Neural crest cell (in vitro differentiated cells): ENCODE measurements around the gene GNG7. TPM values are rescaled to one million over a fixed set of nuclear protein-coding genes. Genes with fewer than 3 reads are reported as not detected.
"Not testable (repeated sequence)": the region's sequence is repeated elsewhere in the genome, so short reads cannot be mapped to it uniquely, and the experiment has no call there.

Source experiments
- DNase-seq: peaks from one replicate; pipeline ENCODE4 v3.0.0; 2021; ENCODE audit warnings: low read depth, mixed read lengths, low spot score
- H3K27ac Mint-ChIP-seq: one replicate; pipeline ENCODE4 v1.8.0; 2021; ENCODE audit warnings: mild to moderate bottlenecking, mixed read lengths; ENCODE audit not compliant: unreplicated experiment
- H3K27me3 Mint-ChIP-seq: 2 replicates; pipeline ENCODE4 v1.8.0; 2021; ENCODE audit warnings: low read depth, mild to moderate bottlenecking, mixed read lengths
- H3K36me3 Mint-ChIP-seq: 2 replicates; pipeline ENCODE4 v1.8.0; 2021; ENCODE audit warnings: low read depth, mild to moderate bottlenecking, mixed read lengths
- H3K4me1 Mint-ChIP-seq: 2 replicates; pipeline ENCODE4 v1.8.0; 2021; ENCODE audit warnings: mixed read lengths
- H3K4me3 Mint-ChIP-seq: one replicate; pipeline ENCODE4 v1.8.0; 2021; ENCODE audit warnings: mild to moderate bottlenecking, mixed read lengths
- H3K9me3 Mint-ChIP-seq: 2 replicates; pipeline ENCODE4 v1.8.0; 2021; ENCODE audit warnings: mixed read lengths
- total RNA-seq: library from RNA; stranded (reverse); gene quantifications from 2 replicates; pipeline ENCODE4 v1.2.1, GENCODE V29; 2021
- TF ChIP-seq, protein P1 (sequence below): fragments of 200-600 bp; sonication (generic); conservative IDR thresholded peaks from 2 replicates; pipeline ENCODE4 v1.5.0; 2021; ENCODE audit warnings: antibody characterized with exemption, mild to moderate bottlenecking

The GNG7 gene
- total RNA-seq, 1 donor from 2014 or later = 13.9 TPM

DNA sequence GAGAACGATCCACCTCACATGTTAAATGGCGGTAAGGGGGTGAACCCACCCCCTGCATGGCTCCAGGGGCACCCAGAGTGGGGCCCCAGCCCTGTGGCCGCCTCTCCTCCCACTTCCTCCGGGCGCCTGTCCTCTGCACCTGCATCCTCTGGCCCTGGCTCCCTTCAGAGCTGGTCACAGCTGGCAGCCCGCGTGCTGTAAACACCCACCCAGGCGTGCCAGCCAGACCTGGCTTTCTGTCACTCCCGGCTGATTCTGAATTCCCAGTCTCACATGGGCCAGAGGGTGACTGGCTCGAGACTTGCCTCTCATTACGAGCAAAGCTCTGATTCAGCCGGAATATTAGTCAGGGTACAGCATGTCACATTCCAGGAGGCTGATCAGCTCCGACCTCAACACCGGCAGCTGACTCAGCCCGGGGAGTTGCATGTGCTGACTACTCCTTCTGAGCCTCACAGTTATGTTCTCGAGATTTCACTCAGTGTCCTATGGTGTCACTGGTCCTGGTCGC, 75.1 kb downstream of the GNG7 start:
- DNase-seq = no peak
- no peaks in the 10 kb centered on the region for H3K36me3 Mint-ChIP-seq
- peaks cover 4% of the 10 kb centered on the region for H3K4me1 Mint-ChIP-seq
- peak overlapping the region; percentile 19 for H3K27ac Mint-ChIP-seq
- TF ChIP-seq, protein P1, sequence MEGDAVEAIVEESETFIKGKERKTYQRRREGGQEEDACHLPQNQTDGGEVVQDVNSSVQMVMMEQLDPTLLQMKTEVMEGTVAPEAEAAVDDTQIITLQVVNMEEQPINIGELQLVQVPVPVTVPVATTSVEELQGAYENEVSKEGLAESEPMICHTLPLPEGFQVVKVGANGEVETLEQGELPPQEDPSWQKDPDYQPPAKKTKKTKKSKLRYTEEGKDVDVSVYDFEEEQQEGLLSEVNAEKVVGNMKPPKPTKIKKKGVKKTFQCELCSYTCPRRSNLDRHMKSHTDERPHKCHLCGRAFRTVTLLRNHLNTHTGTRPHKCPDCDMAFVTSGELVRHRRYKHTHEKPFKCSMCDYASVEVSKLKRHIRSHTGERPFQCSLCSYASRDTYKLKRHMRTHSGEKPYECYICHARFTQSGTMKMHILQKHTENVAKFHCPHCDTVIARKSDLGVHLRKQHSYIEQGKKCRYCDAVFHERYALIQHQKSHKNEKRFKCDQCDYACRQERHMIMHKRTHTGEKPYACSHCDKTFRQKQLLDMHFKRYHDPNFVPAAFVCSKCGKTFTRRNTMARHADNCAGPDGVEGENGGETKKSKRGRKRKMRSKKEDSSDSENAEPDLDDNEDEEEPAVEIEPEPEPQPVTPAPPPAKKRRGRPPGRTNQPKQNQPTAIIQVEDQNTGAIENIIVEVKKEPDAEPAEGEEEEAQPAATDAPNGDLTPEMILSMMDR = no peak
- H3K4me3 Mint-ChIP-seq = no peak overlapping the region
- no peaks in the 10 kb centered on the region for H3K27me3 Mint-ChIP-seq
- no peaks in the 10 kb centered on the region for H3K9me3 Mint-ChIP-seq

DNA sequence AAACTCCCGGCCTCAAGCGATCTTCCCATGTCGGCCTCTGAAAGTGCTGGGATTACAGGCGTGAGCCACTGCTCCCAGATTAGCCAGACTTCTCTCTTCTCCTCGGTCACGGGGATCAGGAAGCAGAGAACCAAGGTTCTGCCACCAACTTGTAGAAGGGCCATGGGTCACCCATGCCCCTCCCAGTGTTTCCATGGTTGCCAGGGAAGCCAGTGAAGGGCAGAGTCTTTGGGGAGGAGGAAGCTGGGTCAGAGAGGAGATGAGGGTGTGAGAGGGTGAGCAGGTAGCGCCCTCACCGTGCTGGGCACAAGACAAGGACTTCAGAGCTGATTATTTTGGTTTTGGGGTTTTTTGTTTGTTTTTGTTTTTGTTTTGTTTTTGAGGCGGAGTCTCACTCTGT, 77.1 kb downstream of the GNG7 start:
- TF ChIP-seq, protein P1 = no peak
- Mint-ChIP-seq H3K36me3 (no peaks in the 10 kb centered on the region), H3K9me3 (no peaks in the 10 kb centered on the region), H3K27me3 (no peaks in the 10 kb centered on the region), H3K4me3 (no peak overlapping the region), H3K27ac (no peak overlapping the region), H3K4me1 (peaks cover 4% of the 10 kb centered on the region)
- no peak for DNase-seq

DNA sequence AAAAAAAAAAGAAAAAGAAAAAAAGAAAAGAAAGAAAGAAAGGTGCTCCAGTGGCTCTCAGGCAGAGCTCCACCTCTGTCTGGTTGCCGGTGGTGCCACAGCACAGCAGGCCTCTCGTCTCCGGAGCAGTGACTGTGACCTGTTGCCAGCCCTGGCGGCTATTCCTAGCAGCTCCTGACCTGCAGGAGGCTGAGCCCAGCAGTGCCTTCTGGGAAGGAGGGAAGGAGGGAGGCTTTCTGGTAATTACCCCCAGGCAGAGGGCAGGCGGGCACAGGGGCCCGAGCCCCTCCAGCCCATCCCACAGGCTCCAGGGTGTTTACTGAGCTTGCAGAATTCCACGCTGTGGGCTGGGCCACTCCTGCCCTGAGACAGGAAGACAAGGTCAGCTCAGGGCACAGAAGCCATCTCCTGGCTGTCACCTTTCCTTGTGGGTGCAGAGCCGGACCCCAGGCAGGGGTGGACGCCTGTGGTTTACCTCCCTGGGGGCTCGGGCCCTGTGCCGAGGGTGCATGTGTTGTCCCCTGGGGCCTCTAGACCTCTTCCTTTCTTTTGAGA, 77.9 kb downstream of the GNG7 start:
- Mint-ChIP-seq H3K27ac (no peak overlapping the region), H3K27me3 (no peaks in the 10 kb centered on the region), H3K9me3 (no peaks in the 10 kb centered on the region), H3K4me1 (peaks cover 4% of the 10 kb centered on the region), H3K36me3 (no peaks in the 10 kb centered on the region), H3K4me3 (no peak overlapping the region)
- TF ChIP-seq, protein P1 = peak; percentile 33
- DNase-seq = no peak

DNA sequence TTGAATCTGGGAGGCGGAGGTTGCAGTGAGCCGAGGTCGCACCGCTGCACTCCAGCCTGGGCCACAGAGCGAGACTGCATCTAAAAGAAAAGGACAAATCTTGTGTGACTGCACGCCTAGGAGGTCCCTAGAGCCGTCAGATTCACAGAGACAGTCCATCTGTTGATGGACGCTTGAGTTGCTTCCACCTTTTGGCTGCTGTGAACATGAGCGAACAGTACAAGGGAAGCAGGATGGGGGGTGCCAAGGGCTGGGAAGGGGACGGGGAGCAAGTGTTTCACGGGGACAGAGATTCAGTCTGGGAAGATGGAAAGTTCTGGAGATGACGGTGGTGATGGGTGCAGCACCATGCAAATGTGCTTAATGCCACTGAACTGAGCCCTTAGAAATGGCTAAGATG, 78.7 kb downstream of the GNG7 start:
- H3K27ac Mint-ChIP-seq = no peak overlapping the region
- peaks cover 4% of the 10 kb centered on the region for H3K4me1 Mint-ChIP-seq
- no peak overlapping the region for H3K4me3 Mint-ChIP-seq
- no peaks in the 10 kb centered on the region for H3K27me3 Mint-ChIP-seq
- no peaks in the 10 kb centered on the region for H3K9me3 Mint-ChIP-seq
- no peak for DNase-seq
- TF ChIP-seq, protein P1 = no peak
- H3K36me3 Mint-ChIP-seq = no peaks in the 10 kb centered on the region

DNA sequence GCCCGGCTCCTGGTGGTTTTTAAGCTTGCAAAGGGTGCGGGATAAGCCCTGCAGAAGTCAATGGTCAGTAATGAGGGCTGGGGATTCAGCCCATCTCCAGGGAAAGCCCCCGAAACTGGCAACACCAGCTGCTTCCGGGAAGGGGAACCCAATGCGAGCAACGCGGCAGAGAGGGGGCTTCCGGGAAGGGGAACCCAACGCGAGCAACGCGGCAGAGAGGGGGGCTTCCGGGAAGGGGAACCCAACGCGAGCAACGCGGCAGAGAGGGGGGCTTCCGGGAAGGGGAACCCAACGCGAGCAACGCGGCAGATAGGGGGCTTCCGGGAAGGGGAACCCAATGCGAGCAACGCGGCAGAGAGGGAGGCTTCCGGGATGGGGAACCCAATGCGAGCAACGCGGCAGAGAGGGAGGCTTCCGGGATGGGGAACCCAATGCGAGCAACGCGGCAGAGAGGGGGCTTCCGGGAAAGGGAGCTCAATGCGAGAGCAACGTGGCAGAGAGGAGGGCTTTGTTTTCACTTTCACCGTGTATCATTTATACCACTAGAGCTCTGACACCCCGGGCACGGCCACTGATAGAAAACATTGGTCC, 80.0 kb downstream of the GNG7 start:
- not testable (repeated sequence) for H3K4me3 Mint-ChIP-seq, DNase-seq, H3K36me3 Mint-ChIP-seq, H3K27ac Mint-ChIP-seq, H3K27me3 Mint-ChIP-seq, H3K4me1 Mint-ChIP-seq, H3K9me3 Mint-ChIP-seq

DNA sequence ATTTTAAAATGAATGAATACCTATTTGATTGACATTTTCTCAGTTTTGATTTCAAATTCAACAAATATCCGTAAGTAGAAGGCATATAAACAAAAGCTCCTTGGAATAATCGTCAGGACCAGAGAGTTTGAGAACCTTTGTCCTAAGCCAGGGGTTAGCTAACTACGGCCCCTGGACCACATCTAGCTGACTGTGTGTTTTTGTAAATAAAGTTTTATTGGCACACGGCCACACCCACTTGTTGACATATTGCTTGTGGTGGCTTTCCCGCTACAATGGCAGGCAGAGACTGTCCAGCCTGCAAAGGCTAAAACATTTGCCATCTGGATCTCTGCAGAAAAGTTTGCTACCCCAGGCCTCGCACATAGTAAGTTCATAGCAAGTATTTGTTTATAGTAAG, 83.4 kb downstream of the GNG7 start:
- no peaks in the 10 kb centered on the region for H3K9me3 Mint-ChIP-seq
- H3K36me3 Mint-ChIP-seq = no peaks in the 10 kb centered on the region
- H3K4me1 Mint-ChIP-seq = peaks cover 4% of the 10 kb centered on the region
- no peak overlapping the region for H3K27ac Mint-ChIP-seq
- peaks cover 5% of the 10 kb centered on the region for H3K27me3 Mint-ChIP-seq
- no peak for DNase-seq
- TF ChIP-seq, protein P1 = no peak
- no peak overlapping the region for H3K4me3 Mint-ChIP-seq
